HepG2 (cell line): ENCODE data around the gene MOGAT3. TPM values are rescaled to one million over a fixed set of nuclear protein-coding genes. Genes with fewer than 3 reads are reported as not detected.
A peak's percentile ranks its signal among the peaks of the same experiment; 100 is the strongest.

Source experiments
- ATAC-seq: fragments of 200-7000 bp; cut with Tn5 transposase; 3 replicates; pipeline ENCODE4 v1.9.1; 2020; ENCODE audit warnings: mild to moderate bottlenecking, moderate library complexity
- BruUV-seq: library from RNA; stranded (reverse); fragments of 400-500 nt; replicated peaks from 2 replicates; lab custom pipeline; 2021; lab: Mats Ljungman, UMichigan
- CTCF ChIA-PET: fragments of 300-600 bp; formaldehyde crosslinking; extraction: SDS; loops from one replicate; lab custom pipeline; 2021; ENCODE audit warnings: low total read pairs, inconsistent platforms, low intra/inter-chr PET ratio; lab: Yijun Ruan, JAX
- POLR2A ChIA-PET: fragments of 350-600 bp; sonication (Branson Sonifier 250); formaldehyde crosslinking; loops from one replicate; lab custom pipeline; 2020; ENCODE audit warnings: antibody characterized with exemption, inconsistent platforms; lab: Yijun Ruan, JAX
- DNase-seq: peaks from one replicate; pipeline ENCODE4 v3.0.0-alpha.2; 2015; ENCODE audit warnings: low spot score
- FAIRE-seq: peaks from 3 replicates; lab custom pipeline; 2011; peaks lifted over from hg19 to GRCh38; lab: Jason Lieb, UNC
- H2AFZ ChIP-seq: one replicate; pipeline ENCODE4 v1.6.1; 2011; ENCODE audit warnings: low read length, inconsistent platforms
- H3K27ac ChIP-seq: fragments of 300-600 bp; 3 replicates; pipeline ENCODE4 v1.8.0; 2011; ENCODE audit warnings: mixed run types, mild to moderate bottlenecking, mixed read lengths, low read length, inconsistent platforms; ENCODE audit not compliant: insufficient read depth; ENCODE audit errors: extremely low read length
- H3K27me3 ChIP-seq, 2 experiments: fragments of 200-600 bp in 1 of 2; 2 replicates in 1 of 2; 3 replicates in 1 of 2; pipeline versions ENCODE4 v1.6.0 to v1.8.0; 2011; ENCODE audit warnings: low read length in 2 of 2, mild to moderate bottlenecking in 2 of 2, moderate library complexity in 2 of 2, inconsistent platforms in 1 of 2; ENCODE audit not compliant: insufficient read depth in 2 of 2, control insufficient read depth in 1 of 2
- H3K36me3 ChIP-seq, 2 experiments: fragments of 200-600 bp in 1 of 2; replicated peaks in 1 of 2; 2 replicates in 1 of 2; 3 replicates in 1 of 2; pipeline versions ENCODE4 v1.5.1 to v1.8.0; 2011; ENCODE audit warnings: low read length in 2 of 2, inconsistent platforms in 1 of 2; ENCODE audit not compliant: insufficient read depth in 2 of 2, control insufficient read depth in 1 of 2
- H3K4me1 ChIP-seq: 2 replicates; pipeline ENCODE4 v1.5.1; 2012; ENCODE audit warnings: low read length, inconsistent platforms; ENCODE audit not compliant: insufficient read depth
- H3K4me2 ChIP-seq: 2 replicates; pipeline ENCODE4 v1.6.0; 2011; ENCODE audit warnings: low read depth, low read length, inconsistent platforms
- H3K4me3 ChIP-seq, 3 experiments: fragments of 200-600 bp in 1 of 3; sonication (generic), shearing (Covaris generic) in 1 of 3; replicated peaks in 1 of 3; 2 replicates each; pipeline ENCODE4 v1.5.1; 2011 to 2016; ENCODE audit warnings: low read length in 3 of 3, inconsistent platforms in 2 of 3, low read depth in 2 of 3, mild to moderate bottlenecking in 2 of 3, control low read depth in 1 of 3, mixed read lengths in 1 of 3; ENCODE audit not compliant: insufficient read depth in 1 of 3
- H3K79me2 ChIP-seq: one replicate; pipeline ENCODE4 v1.6.1; 2011; ENCODE audit warnings: low read length, inconsistent platforms; ENCODE audit not compliant: insufficient read depth
- H3K9ac ChIP-seq: 2 replicates; pipeline ENCODE4 v1.6.0; 2011; ENCODE audit warnings: mild to moderate bottlenecking, low read depth, low read length, inconsistent platforms; ENCODE audit not compliant: insufficient read depth
- H3K9me3 ChIP-seq: 2 replicates; pipeline ENCODE4 v1.5.1; 2012; ENCODE audit warnings: mild to moderate bottlenecking, low read length
- H4K20me1 ChIP-seq: 2 replicates; pipeline ENCODE4 v1.6.0; 2011; ENCODE audit warnings: inconsistent platforms, mild to moderate bottlenecking, low read length, moderate library complexity; ENCODE audit not compliant: insufficient read depth
- CTCF ChIP-seq: sonication (generic); formaldehyde crosslinking; IDR thresholded peaks from 2 replicates; pipeline ENCODE4 v1.5.0; 2020; ENCODE audit warnings: mild to moderate bottlenecking, missing genetic modification reagents, moderate library complexity
- POLR2A ChIP-seq, 2 experiments: IDR thresholded peaks; 2 replicates each; pipeline ENCODE4 v1.6.1; 2011; ENCODE audit warnings: low read depth in 2 of 2, low read length in 2 of 2, mild to moderate bottlenecking in 1 of 2, moderate library complexity in 1 of 2; ENCODE audit not compliant: insufficient read depth in 1 of 2
- RAD21 ChIP-seq: fragments of 450-650 bp; formaldehyde crosslinking; IDR thresholded peaks from 2 replicates; pipeline ENCODE4 v1.5.0; 2020; ENCODE audit warnings: mild to moderate bottlenecking
- SOX5 ChIP-seq: IDR thresholded peaks from 2 replicates; pipeline ENCODE4 v1.6.1; 2016; ENCODE audit warnings: borderline replicate concordance
- STAG1 ChIP-seq: sonication (generic); formaldehyde crosslinking; IDR thresholded peaks from 2 replicates; pipeline ENCODE4 v1.4.0; 2020; ENCODE audit warnings: missing genetic modification reagents
- ZBTB33 ChIP-seq: sonication (generic); formaldehyde crosslinking; IDR thresholded peaks from 2 replicates; pipeline ENCODE4 v1.4.0; 2020; ENCODE audit warnings: missing genetic modification reagents
- ZNF121 ChIP-seq: sonication (generic); formaldehyde crosslinking; IDR thresholded peaks from 2 replicates; pipeline ENCODE4 v1.5.0; 2020; ENCODE audit warnings: mild to moderate bottlenecking, missing genetic modification reagents
- ZNF3 ChIP-seq: IDR thresholded peaks from 2 replicates; pipeline ENCODE4 v1.7.0; 2017; ENCODE audit warnings: inconsistent platforms
- ZNF891 ChIP-seq: sonication (generic); formaldehyde crosslinking; IDR thresholded peaks from 2 replicates; pipeline ENCODE4 v1.5.0; 2020; ENCODE audit warnings: mild to moderate bottlenecking, missing genetic modification reagents
- WGBS: methylation state at CpG from one replicate; pipeline ENCODE4 v1.1.6; 2017; ENCODE audit warnings: low lambda C conversion rate; 5-methylcytosine and 5-hydroxymethylcytosine counted together
- in situ Hi-C: cut with HindIII; loops from 2 replicates; pipeline ENCODE4 v1.10.0; 2017; ENCODE audit warnings: low pct_unique_long_range_greater_than_20kb; ENCODE audit not compliant: extremely low pct_ligation_motif_present
- intact Hi-C: fragments of 100-400 bp; cut with micrococcal nuclease; formaldehyde crosslinking; loops from one replicate; pipeline ENCODE4 v1.10.0; 2022; ENCODE audit not compliant: unreplicated experiment
- polyA plus RNA-seq, 8 experiments: library from polyadenylated mRNA; depleted of rRNA in 3 of 8; stranded (reverse) in 7 of 8; unstranded in 1 of 8; fragments of >200 nt; fragmentation: Illumina TruSeq in 4 of 8; extraction: Trizol in 4 of 8; gene quantifications; 2 replicates each; pipeline versions ENCODE4 v1.2.1 to v1.2.3, GENCODE V29; 2011 to 2016; ENCODE audit warnings: low read depth in 4 of 8, missing spikeins in 1 of 8, mixed read lengths in 1 of 8; ENCODE audit not compliant: insufficient read depth in 1 of 8
- total RNA-seq, 5 experiments: library from RNA; depleted of rRNA; stranded (reverse); fragments of >200 nt; fragmentation: Illumina TruSeq; extraction: Trizol; gene quantifications; 2 replicates each; pipeline ENCODE4 v1.2.3, GENCODE V29; 2016; ENCODE audit warnings: low read depth in 1 of 5
- TF ChIP-seq, protein P1 (sequence below): sonication (generic); formaldehyde crosslinking; IDR thresholded peaks from 2 replicates; pipeline ENCODE4 v1.5.0; 2020; ENCODE audit warnings: mild to moderate bottlenecking, missing genetic modification reagents

MOGAT3 gene
- total and polyA plus RNA-seq, 2 of the 13 experiments (the other 11 are each of a cell fraction or from before 2014, with no cell fraction given): 22.5 to 30.5 TPM

DNA sequence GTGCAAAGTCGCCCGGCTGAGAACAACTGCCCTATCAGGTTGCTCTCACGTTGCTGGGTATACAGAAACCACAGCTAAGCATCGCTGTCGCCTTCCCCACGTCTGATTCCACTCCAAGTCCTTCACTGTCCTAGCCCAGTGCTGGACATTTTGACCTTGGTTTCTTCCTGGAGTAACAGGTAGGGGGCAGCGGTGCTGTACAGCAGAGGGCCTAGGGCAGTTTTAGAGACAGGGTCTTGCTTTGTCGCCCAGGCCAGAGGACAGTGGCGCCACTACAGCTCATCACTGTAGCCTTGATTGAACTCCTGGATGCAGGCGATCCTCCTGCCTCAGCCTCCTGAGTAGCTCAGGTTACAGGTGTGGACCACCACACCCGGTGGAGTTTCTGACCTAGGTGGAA lies 34.2 kb upstream of the MOGAT3 start:
- Histone ChIP-seq H3K4me3 (no peak overlapping the region), H3K9ac (no peak overlapping the region), H3K4me2 (no peak overlapping the region), H3K4me1 (peaks cover 65% of the 10 kb centered on the region), H2AFZ (no peak overlapping the region)
- 86% methylated on average over 9 of the region's 11 CpGs for WGBS
- peak; percentile 12 for ATAC-seq
- in situ Hi-C loops: no loop called here
- no peak for TF ChIP-seq ZNF3 (CRISPR knock-in tag)
- peak; percentile 62 for TF ChIP-seq CTCF
- 0 out of 2 replicates have a peak, but pooled peaks have one; percentile 32 for TF ChIP-seq ZNF891 (CRISPR knock-in tag)
- peak; percentile 61; the same call in 1 of the 2 replicates for TF ChIP-seq ZNF121
- TF ChIP-seq RAD21 (CRISPR knock-in tag): peak; percentile 62
- TF ChIP-seq, protein P1, sequence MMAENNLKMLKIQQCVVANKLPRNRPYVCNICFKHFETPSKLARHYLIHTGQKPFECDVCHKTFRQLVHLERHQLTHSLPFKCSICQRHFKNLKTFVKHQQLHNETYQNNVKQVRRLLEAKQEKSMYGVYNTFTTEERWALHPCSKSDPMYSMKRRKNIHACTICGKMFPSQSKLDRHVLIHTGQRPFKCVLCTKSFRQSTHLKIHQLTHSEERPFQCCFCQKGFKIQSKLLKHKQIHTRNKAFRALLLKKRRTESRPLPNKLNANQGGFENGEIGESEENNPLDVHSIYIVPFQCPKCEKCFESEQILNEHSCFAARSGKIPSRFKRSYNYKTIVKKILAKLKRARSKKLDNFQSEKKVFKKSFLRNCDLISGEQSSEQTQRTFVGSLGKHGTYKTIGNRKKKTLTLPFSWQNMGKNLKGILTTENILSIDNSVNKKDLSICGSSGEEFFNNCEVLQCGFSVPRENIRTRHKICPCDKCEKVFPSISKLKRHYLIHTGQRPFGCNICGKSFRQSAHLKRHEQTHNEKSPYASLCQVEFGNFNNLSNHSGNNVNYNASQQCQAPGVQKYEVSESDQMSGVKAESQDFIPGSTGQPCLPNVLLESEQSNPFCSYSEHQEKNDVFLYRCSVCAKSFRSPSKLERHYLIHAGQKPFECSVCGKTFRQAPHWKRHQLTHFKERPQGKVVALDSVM (CRISPR knock-in tag): peak; percentile 63
- peak; percentile 67 for TF ChIP-seq ZBTB33 (CRISPR knock-in tag)
- no peak for TF ChIP-seq SOX5 (CRISPR knock-in tag)
- peak; percentile 41 for TF ChIP-seq STAG1 (CRISPR knock-in tag)
- 0 out of 4 replicates have a peak, but pooled peaks of 1 of the 2 experiments have one; percentile 42 for TF ChIP-seq POLR2A (IDR thresholded peaks at IDR 0.05; ENCODE audit: insufficient read depth in 1 of 2, low read depth in 2 of 2, low read length in 2 of 2)
- TF ChIP-seq, all 625 proteins: peak for 8
- peak; percentile 29 for DNase-seq
- ChIA-PET POLR2A (interaction anchor here (0.8 to 3.0 kb wide), 3 partner anchors 9 to 33 kb away, joined by 4 to 11 read pairs (median 8); partner anchors contain the start of genes FIS1, PLOD3 and ZNHIT1), CTCF (interaction anchor here (1.3 kb wide), 1 partner anchor 9 kb away, joined by 4 read pairs; no protein-coding TSS in a partner anchor)
- Histone ChIP-seq H3K27ac (no peak overlapping the region), H3K9me3 (no peaks in the 10 kb centered on the region), H3K79me2 (no peaks in the 10 kb centered on the region), H3K27me3 (no peaks in the 10 kb centered on the region), H3K36me3 (peaks cover 0 to 6% of the 10 kb centered on the region in 2 experiments; a peak in 3 of 5 replicates), H4K20me1 (no peaks in the 10 kb centered on the region)
- FAIRE-seq: peak; percentile 8
- BruUV-seq: no TSS peak
- intact Hi-C loops: no loop called here
